IMR-90 (cell line): ENCODE results near the gene TNK1.

Experiments
- BHLHE40 ChIP-seq: fragments of 150-350 bp; IDR thresholded peaks from 2 replicates; pipeline ENCODE4 v1.6.1; 2016; ENCODE audit warnings: mild to moderate bottlenecking, low read depth, low read length
- CEBPB ChIP-seq: IDR thresholded peaks from 2 replicates; pipeline ENCODE4 v1.6.1; 2012; ENCODE audit warnings: low read depth, low read length, improper control_type of control experiment
- CTCF ChIP-seq: conservative IDR thresholded peaks from 2 replicates; pipeline ENCODE4 v1.5.1; 2012; ENCODE audit warnings: mild to moderate bottlenecking, low read depth, low read length, improper control_type of control experiment
- ELK1 ChIP-seq: fragments of 150-350 bp; IDR thresholded peaks from 2 replicates; pipeline ENCODE4 v1.6.1; 2016; ENCODE audit warnings: low read depth, mild to moderate bottlenecking, low read length, moderate library complexity, borderline replicate concordance
- MAFK ChIP-seq: IDR thresholded peaks from 2 replicates; pipeline ENCODE4 v1.6.1; 2012; ENCODE audit warnings: low read depth, low read length, improper control_type of control experiment
- MXI1 ChIP-seq: IDR thresholded peaks from 2 replicates; pipeline ENCODE4 v1.6.1; 2012; ENCODE audit warnings: low read depth, mild to moderate bottlenecking, low read length, moderate library complexity, borderline replicate concordance
- POLR2A ChIP-seq: IDR thresholded peaks from 2 replicates; pipeline ENCODE4 v1.6.1; 2012; ENCODE audit warnings: mild to moderate bottlenecking, low read depth, low read length
- RAD21 ChIP-seq: IDR thresholded peaks from 2 replicates; pipeline ENCODE4 v1.6.1; 2012; ENCODE audit warnings: low read length, improper control_type of control experiment
- RCOR1 ChIP-seq: IDR thresholded peaks from 2 replicates; pipeline ENCODE4 v1.6.1; 2012; ENCODE audit warnings: mild to moderate bottlenecking, low read length, improper control_type of control experiment; ENCODE audit not compliant: insufficient replicate concordance

GRCh38 chr17:7341842-7342241 is 39.0 kb upstream of the TNK1 start:
- TF ChIP-seq CTCF (no peak), RCOR1 (no peak), POLR2A (no peak), MXI1 (no peak), CEBPB (no peak), ELK1 (no peak), RAD21 (no peak), MAFK (no peak), BHLHE40 (no peak)
